HG03159 (cell line): ENCODE results near the gene TMEFF2.
"Not testable (repeated sequence)": the region's sequence is repeated elsewhere in the genome, so short reads cannot be mapped to it uniquely, and the experiment has no call there.

ENCODE experiments used
- ATAC-seq: cut with Tn5 transposase; IDR thresholded peaks from one replicate; pipeline ENCODE4 v1.9.1; 2021; ENCODE audit warnings: mild to moderate bottlenecking, moderate library complexity; ENCODE audit not compliant: unreplicated experiment

Gene TMEFF2

GRCh38 chr2:192137451-192137850 is 57.3 kb downstream of the TMEFF2 start:
- no peak for ATAC-seq

- not testable (repeated sequence) for ATAC-seq
Observed at GRCh38 chr2:192132604-192133003, 62.1 kb downstream of the TMEFF2 start.

GRCh38 chr2:192130312-192130711 is 64.4 kb downstream of the TMEFF2 start:
- ATAC-seq = not testable (repeated sequence)

GRCh38 chr2:192128655-192129054 is 66.1 kb downstream of the TMEFF2 start:
- ATAC-seq = no peak

- no peak for ATAC-seq
Observed at GRCh38 chr2:192127434-192127833, 67.3 kb downstream of the TMEFF2 start.

GRCh38 chr2:192126912-192127311 is 67.8 kb downstream of the TMEFF2 start:
- no peak for ATAC-seq

GRCh38 chr2:192126426-192126825 is 68.3 kb downstream of the TMEFF2 start:
- no peak for ATAC-seq

GRCh38 chr2:192124571-192124970 is 70.2 kb downstream of the TMEFF2 start:
- no peak for ATAC-seq

- ATAC-seq = no peak
Observed at GRCh38 chr2:192123847-192124246, 70.9 kb downstream of the TMEFF2 start.

- ATAC-seq = no peak
Observed at GRCh38 chr2:192122946-192123345, 71.8 kb downstream of the TMEFF2 start.

GRCh38 chr2:192122141-192122540 is 72.6 kb downstream of the TMEFF2 start:
- no peak for ATAC-seq

- no peak for ATAC-seq
Observed at GRCh38 chr2:192119536-192119935, 75.2 kb downstream of the TMEFF2 start.

GRCh38 chr2:192117705-192118104 is 77.0 kb downstream of the TMEFF2 start:
- ATAC-seq = no peak

- not testable (repeated sequence) for ATAC-seq
Observed at GRCh38 chr2:192111536-192111935, 83.2 kb downstream of the TMEFF2 start.

GRCh38 chr2:192099742-192100141 is 95.0 kb downstream of the TMEFF2 start:
- no peak for ATAC-seq

GRCh38 chr2:192098814-192099491 is 95.8 kb downstream of the TMEFF2 start:
- peak; percentile 64 for ATAC-seq

- no peak for ATAC-seq
Observed at GRCh38 chr2:192091476-192091875, 103.3 kb downstream of the TMEFF2 start.

GRCh38 chr2:192090911-192091310 is 103.8 kb downstream of the TMEFF2 start:
- ATAC-seq = no peak

- no peak for ATAC-seq
Observed at GRCh38 chr2:192087398-192087958, 107.3 kb downstream of the TMEFF2 start.

GRCh38 chr2:192082121-192082520 is 112.6 kb downstream of the TMEFF2 start:
- ATAC-seq = no peak

- not testable (repeated sequence) for ATAC-seq
Observed at GRCh38 chr2:192080096-192080495, 114.6 kb downstream of the TMEFF2 start.

GRCh38 chr2:192073878-192074277 is 120.9 kb downstream of the TMEFF2 start:
- no peak for ATAC-seq

- ATAC-seq = no peak
Observed at GRCh38 chr2:192072778-192073177, 122.0 kb downstream of the TMEFF2 start.
